Fibroblast of lung (primary cell): ENCODE results near the gene MACROD2. TPM values are rescaled to one million over a fixed set of nuclear protein-coding genes. Genes with fewer than 3 reads are reported as not detected.

ENCODE experiments used
- DNase-seq, 2 donors: peaks; one replicate each; pipeline versions ENCODE4 v3.0.0 to v3.0.0-alpha.2; 2010; ENCODE audit warnings: low read depth in 2 of 2
- H2AFZ ChIP-seq: 2 replicates; pipeline ENCODE4 v1.5.1; 2012; ENCODE audit warnings: low read length, control low read depth, inconsistent platforms
- H3K27ac ChIP-seq: 2 replicates; pipeline ENCODE4 v1.5.1; 2011; ENCODE audit warnings: low read length, control low read depth; ENCODE audit not compliant: insufficient read depth
- H3K27me3 ChIP-seq: 2 replicates; pipeline ENCODE4 v1.5.1; 2011; ENCODE audit warnings: mild to moderate bottlenecking, low read length; ENCODE audit not compliant: control insufficient read depth, insufficient read depth
- H3K36me3 ChIP-seq: 2 replicates; pipeline ENCODE4 v1.5.1; 2011; ENCODE audit warnings: low read length; ENCODE audit not compliant: control insufficient read depth, insufficient read depth
- H3K4me1 ChIP-seq: 2 replicates; pipeline ENCODE4 v1.5.1; 2011; ENCODE audit warnings: low read length; ENCODE audit not compliant: control insufficient read depth, insufficient read depth; ENCODE audit errors: extremely low read depth
- H3K4me2 ChIP-seq: 2 replicates; pipeline ENCODE4 v1.5.1; 2011; ENCODE audit warnings: low read length, control low read depth; ENCODE audit not compliant: insufficient read depth; ENCODE audit errors: extremely low read depth
- H3K4me3 ChIP-seq, 4 experiments: fragments of 200-600 bp in 1 of 4; sonication (generic) in 1 of 4; replicated peaks in 1 of 4; 2 replicates each; pipeline ENCODE4 v1.5.1; 2011 to 2016; ENCODE audit warnings: low read length in 4 of 4, low read depth in 3 of 4, mild to moderate bottlenecking in 3 of 4, control low read depth in 2 of 4, inconsistent platforms in 1 of 4, mixed read lengths in 1 of 4; ENCODE audit not compliant: insufficient read depth in 1 of 4; ENCODE audit errors: control extremely low read depth in 1 of 4
- H3K79me2 ChIP-seq: 2 replicates; pipeline ENCODE4 v1.5.1; 2012; ENCODE audit warnings: mild to moderate bottlenecking, low read length, inconsistent platforms; ENCODE audit not compliant: control insufficient read depth, insufficient read depth
- H3K9ac ChIP-seq: 2 replicates; pipeline ENCODE4 v1.5.1; 2011; ENCODE audit warnings: mild to moderate bottlenecking, low read length, control low read depth; ENCODE audit not compliant: insufficient read depth
- H3K9me3 ChIP-seq: 2 replicates; pipeline ENCODE4 v1.5.1; 2012; ENCODE audit warnings: low read depth, low read length; ENCODE audit not compliant: control insufficient read depth, insufficient read depth
- H4K20me1 ChIP-seq: 2 replicates; pipeline ENCODE4 v1.5.1; 2011; ENCODE audit warnings: low read length; ENCODE audit not compliant: control insufficient read depth, insufficient read depth; ENCODE audit errors: extremely low read depth
- CTCF ChIP-seq, 2 donors: IDR thresholded peaks in 1 of 2; conservative IDR thresholded peaks in 1 of 2; 1 replicate in 1 of 2; 2 replicates in 1 of 2; pipeline ENCODE4 v1.5.1; 2011 to 2012; ENCODE audit warnings: low read length in 2 of 2, control low read depth in 1 of 2, inconsistent platforms in 1 of 2, low read depth in 1 of 2, mild to moderate bottlenecking in 1 of 2
- EZH2 ChIP-seq: IDR thresholded peaks from 2 replicates; pipeline ENCODE4 v1.5.1; 2012; ENCODE audit warnings: low read length, control low read depth, mild to moderate bottlenecking; ENCODE audit errors: missing control alignments
- polyA plus RNA-seq, 2 donors: library from polyadenylated mRNA; depleted of rRNA in 1 of 2; stranded (reverse) in 1 of 2; unstranded in 1 of 2; fragments of >200 nt; gene quantifications; 2 replicates each; pipeline ENCODE4 v1.2.1, GENCODE V29; 2011 to 2012; ENCODE audit warnings: missing spikeins in 1 of 2
- total RNA-seq: library from RNA; depleted of rRNA; stranded (reverse); fragments of >200 nt; gene quantifications from 2 replicates; pipeline ENCODE4 v1.2.1, GENCODE V29; 2014

MACROD2 gene
- total and polyA plus RNA-seq, 2 donors (not counting 1 experiment from before 2014, with no cell fraction given), result 0.54 to 1.7 TPM

- Histone ChIP-seq H4K20me1 (no peaks in the 10 kb centered on the region), H3K36me3 (no peaks in the 10 kb centered on the region), H3K9ac (no peak overlapping the region), H3K4me3 (no peak overlapping the region), H3K4me2 (no peak overlapping the region), H3K27ac (no peak overlapping the region), H3K27me3 (no peaks in the 10 kb centered on the region), H3K4me1 (no peaks in the 10 kb centered on the region), H2AFZ (no peak overlapping the region), H3K9me3 (no peaks in the 10 kb centered on the region), H3K79me2 (no peaks in the 10 kb centered on the region)
- no peak for TF ChIP-seq EZH2
- TF ChIP-seq CTCF (conservative IDR thresholded peaks at IDR 0.05 in 1 of 2, IDR thresholded peaks at IDR 0.05 in 1 of 2; ENCODE audit: low read depth in 1 of 2, low read length in 2 of 2), result no peak
- DNase-seq, result no peak
Measured at GRCh38 chr20:16005021-16005914, 2010.0 kb downstream of the MACROD2 start.

GRCh38 chr20:16005915-16006493 is 2010.7 kb downstream of the MACROD2 start:
- H3K4me2 ChIP-seq, result no peak overlapping the region
- H4K20me1 ChIP-seq, result no peaks in the 10 kb centered on the region
- H3K9ac ChIP-seq, result no peak overlapping the region
- H3K27ac ChIP-seq, result no peak overlapping the region
- no peak overlapping the region for H3K4me3 ChIP-seq
- H3K36me3 ChIP-seq, result no peaks in the 10 kb centered on the region
- no peaks in the 10 kb centered on the region for H3K9me3 ChIP-seq
- DNase-seq, result no peak
- H3K4me1 ChIP-seq, result no peaks in the 10 kb centered on the region
- TF ChIP-seq CTCF (conservative IDR thresholded peaks at IDR 0.05 in 1 of 2, IDR thresholded peaks at IDR 0.05 in 1 of 2; ENCODE audit: low read depth in 1 of 2, low read length in 2 of 2) (no peak), EZH2 (no peak)
- H2AFZ ChIP-seq, result no peak overlapping the region
- no peaks in the 10 kb centered on the region for H3K79me2 ChIP-seq
- no peaks in the 10 kb centered on the region for H3K27me3 ChIP-seq

- H3K27me3 ChIP-seq, result no peaks in the 10 kb centered on the region
- no peak for TF ChIP-seq EZH2
- no peak for TF ChIP-seq CTCF (conservative IDR thresholded peaks at IDR 0.05 in 1 of 2, IDR thresholded peaks at IDR 0.05 in 1 of 2; ENCODE audit: low read depth in 1 of 2, low read length in 2 of 2)
- DNase-seq, result no peak
Measured at GRCh38 chr20:16007164-16007563, 2011.8 kb downstream of the MACROD2 start.

More at GRCh38 chr20:16007164-16007563, 2011.8 kb downstream of the MACROD2 start:
- no peak overlapping the region for H3K27ac ChIP-seq
- H3K79me2 ChIP-seq, result no peaks in the 10 kb centered on the region
- H3K9ac ChIP-seq, result no peak overlapping the region
- no peak overlapping the region for H3K4me2 ChIP-seq
- no peaks in the 10 kb centered on the region for H3K4me1 ChIP-seq
- H3K9me3 ChIP-seq, result no peaks in the 10 kb centered on the region
- no peaks in the 10 kb centered on the region for H4K20me1 ChIP-seq
- H3K36me3 ChIP-seq, result no peaks in the 10 kb centered on the region
- H2AFZ ChIP-seq, result no peak overlapping the region
- no peak overlapping the region for H3K4me3 ChIP-seq
